CD4-positive, CD25-positive, alpha-beta regulatory T cell (primary cell): Measurements from ENCODE around the gene VANGL1. TPM values are rescaled to one million over a fixed set of nuclear protein-coding genes. Genes with fewer than 3 reads are reported as not detected.

Experiments
- ATAC-seq, 2 donors: fragments of 150-1000 bp; cut with Tn5 transposase; one replicate each; pipeline ENCODE4 v1.10.0; 2021; ENCODE audit warnings: low read depth in 2 of 2, moderate number of reproducible peaks in 2 of 2, moderate library complexity in 1 of 2
- DNase-seq, 3 donors: peaks; one replicate each; pipeline versions ENCODE4 v3.0.0 to v3.0.0-alpha.2; 2012 to 2022; ENCODE audit warnings: mixed read lengths in 1 of 3
- H3K27ac ChIP-seq: one replicate; pipeline ENCODE4 v1.7.0; 2013; ENCODE audit warnings: mild to moderate bottlenecking, low read length; ENCODE audit not compliant: insufficient read depth, poor library complexity, severe bottlenecking
- H3K27me3 ChIP-seq: one replicate; pipeline ENCODE4 v1.7.0; 2013; ENCODE audit warnings: low read length; ENCODE audit not compliant: control insufficient read depth, insufficient read depth
- H3K36me3 ChIP-seq: one replicate; pipeline ENCODE4 v1.7.0; 2013; ENCODE audit warnings: mild to moderate bottlenecking, low read length, moderate library complexity; ENCODE audit not compliant: control insufficient read depth, insufficient read depth
- H3K4me1 ChIP-seq: 2 replicates; pipeline ENCODE4 v1.7.0; 2013; ENCODE audit warnings: mild to moderate bottlenecking, low read length; ENCODE audit not compliant: insufficient read depth, control insufficient read depth, poor library complexity, severe bottlenecking
- H3K4me3 ChIP-seq: one replicate; pipeline ENCODE4 v1.7.0; 2013; ENCODE audit warnings: low read depth, mild to moderate bottlenecking, low read length, moderate library complexity
- H3K9me3 ChIP-seq, 2 experiments: 1 replicate in 1 of 2; 2 replicates in 1 of 2; pipeline ENCODE4 v1.7.0; 2013; ENCODE audit warnings: low read length in 2 of 2, mild to moderate bottlenecking in 1 of 2, moderate library complexity in 1 of 2; ENCODE audit not compliant: control insufficient read depth in 2 of 2
- H3K27ac Mint-ChIP-seq, 3 donors: one replicate each; pipeline ENCODE4 v1.8.0; 2020 to 2022; ENCODE audit warnings: mild to moderate bottlenecking in 3 of 3, mixed read lengths in 3 of 3, moderate library complexity in 2 of 3
- H3K27me3 Mint-ChIP-seq: one replicate; pipeline ENCODE4 v1.8.0; 2022; ENCODE audit warnings: mild to moderate bottlenecking, mixed read lengths
- H3K36me3 Mint-ChIP-seq: one replicate; pipeline ENCODE4 v1.8.0; 2020; ENCODE audit warnings: mixed read lengths
- H3K4me1 Mint-ChIP-seq, 4 donors: one replicate each; pipeline ENCODE4 v1.8.0; 2020 to 2022; ENCODE audit warnings: mixed read lengths in 4 of 4, mild to moderate bottlenecking in 1 of 4
- H3K4me3 Mint-ChIP-seq, 4 donors: one replicate each; pipeline ENCODE4 v1.8.0; 2020 to 2022; ENCODE audit warnings: mild to moderate bottlenecking in 4 of 4, mixed read lengths in 4 of 4, moderate library complexity in 3 of 4
- H3K9me3 Mint-ChIP-seq, 7 donors: one replicate each; pipeline ENCODE4 v1.8.0; 2020 to 2022; ENCODE audit warnings: mixed read lengths in 7 of 7, mild to moderate bottlenecking in 3 of 7, moderate library complexity in 2 of 7
- polyA plus RNA-seq, 4 donors: library from polyadenylated mRNA; unstranded; fragments of 300-500 nt; fragmentation: Illumina TruSeq; gene quantifications; one replicate each; pipeline ENCODE4 v1.2.3, GENCODE V29; 2021
- total RNA-seq: library from RNA; stranded (reverse); gene quantifications from one replicate; pipeline ENCODE4 v1.2.3, GENCODE V29; 2022

VANGL1 gene
- total and polyA plus RNA-seq, 5 donors from 2014 or later = 3.6 to 10.7 (median 6.1) TPM

DNA sequence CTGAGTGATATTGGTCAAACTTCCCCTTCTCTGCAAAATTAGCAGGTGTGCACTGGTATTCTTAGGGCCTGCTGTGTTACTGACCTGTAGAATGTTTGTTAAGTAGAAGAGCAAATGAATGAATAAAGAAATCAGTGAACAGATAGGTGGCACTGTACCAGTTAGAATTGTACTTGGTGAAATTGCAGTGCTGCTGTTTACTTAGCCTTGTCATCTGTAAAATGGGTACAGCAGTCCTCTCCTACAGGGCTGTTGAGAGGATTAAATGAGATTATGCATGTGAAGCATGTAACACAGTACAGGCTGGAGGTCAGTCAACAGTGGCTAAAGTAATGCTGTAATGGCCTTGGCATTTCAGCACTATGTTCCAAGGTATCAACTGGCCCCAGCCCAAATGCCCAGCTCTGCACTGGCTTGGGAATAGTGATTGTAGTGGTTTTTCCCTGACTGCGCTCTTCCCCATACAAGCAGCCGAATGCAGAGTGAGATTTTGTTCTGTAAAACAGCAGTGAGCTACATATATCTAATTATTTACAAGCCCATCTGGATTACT is 10.5 kb downstream of the VANGL1 start:
- DNase-seq (no peak), ATAC-seq (no peak)
- Histone ChIP-seq H3K36me3 (no peaks in the 10 kb centered on the region), H3K4me3 (no peak overlapping the region), H3K9me3 (no peaks in the 10 kb centered on the region), H3K27ac (no peak overlapping the region), H3K27me3 (no peaks in the 10 kb centered on the region), H3K4me1 (peaks cover 7% of the 10 kb centered on the region)
- H3K27me3 Mint-ChIP-seq = no peaks in the 10 kb centered on the region
- H3K36me3 Mint-ChIP-seq = no peaks in the 10 kb centered on the region
- peaks cover 0 to 9% (median 0%) of the 10 kb centered on the region in 4 donors for H3K4me1 Mint-ChIP-seq
- no peak overlapping the region for H3K4me3 Mint-ChIP-seq
- H3K9me3 Mint-ChIP-seq = no peaks in the 10 kb centered on the region
- no peak overlapping the region for H3K27ac Mint-ChIP-seq

- no peaks in the 10 kb centered on the region for H3K9me3 ChIP-seq
- H3K36me3 Mint-ChIP-seq = no peaks in the 10 kb centered on the region
- no peaks in the 10 kb centered on the region for H3K27me3 Mint-ChIP-seq
- H3K27me3 ChIP-seq = no peaks in the 10 kb centered on the region
- H3K27ac Mint-ChIP-seq = no peak overlapping the region
- H3K9me3 Mint-ChIP-seq = no peaks in the 10 kb centered on the region
- H3K4me1 ChIP-seq = no peaks in the 10 kb centered on the region
- no peak overlapping the region for H3K4me3 Mint-ChIP-seq
- DNase-seq (no peak), ATAC-seq (no peak)
- H3K27ac ChIP-seq = no peak overlapping the region
- H3K4me1 Mint-ChIP-seq = peaks cover 0 to 14% (median 0%) of the 10 kb centered on the region in 4 donors
- no peaks in the 10 kb centered on the region for H3K36me3 ChIP-seq
- no peak overlapping the region for H3K4me3 ChIP-seq
These were observed 12.4 kb downstream of the VANGL1 start for GRCh38 chr1:115654125-115654524.

- Mint-ChIP-seq H3K4me1 (peaks cover 0 to 14% (median 0%) of the 10 kb centered on the region in 4 donors), H3K36me3 (no peaks in the 10 kb centered on the region), H3K27ac (peak overlapping the region in 1 of 3 donors; percentile 49), H3K27me3 (no peaks in the 10 kb centered on the region), H3K9me3 (no peaks in the 10 kb centered on the region), H3K4me3 (no peak overlapping the region)
- no peak for ATAC-seq
- Histone ChIP-seq H3K9me3 (no peaks in the 10 kb centered on the region), H3K4me3 (no peak overlapping the region), H3K4me1 (no peaks in the 10 kb centered on the region), H3K27ac (no peak overlapping the region), H3K27me3 (no peaks in the 10 kb centered on the region), H3K36me3 (no peaks in the 10 kb centered on the region)
- DNase-seq = no peak
These were observed 13.0 kb downstream of the VANGL1 start for GRCh38 chr1:115654663-115655305.

GRCh38 chr1:115655306-115655663 is 13.5 kb downstream of the VANGL1 start:
- Mint-ChIP-seq H3K9me3 (no peaks in the 10 kb centered on the region), H3K27me3 (no peaks in the 10 kb centered on the region), H3K4me1 (peaks cover 0 to 14% (median 0%) of the 10 kb centered on the region in 4 donors), H3K36me3 (no peaks in the 10 kb centered on the region), H3K4me3 (no peak overlapping the region), H3K27ac (no peak overlapping the region)
- no peak for DNase-seq
- Histone ChIP-seq H3K36me3 (peaks cover 3% of the 10 kb centered on the region), H3K4me1 (no peaks in the 10 kb centered on the region), H3K9me3 (no peaks in the 10 kb centered on the region), H3K27me3 (no peaks in the 10 kb centered on the region), H3K4me3 (no peak overlapping the region), H3K27ac (no peak overlapping the region)
- ATAC-seq = no peak

DNA sequence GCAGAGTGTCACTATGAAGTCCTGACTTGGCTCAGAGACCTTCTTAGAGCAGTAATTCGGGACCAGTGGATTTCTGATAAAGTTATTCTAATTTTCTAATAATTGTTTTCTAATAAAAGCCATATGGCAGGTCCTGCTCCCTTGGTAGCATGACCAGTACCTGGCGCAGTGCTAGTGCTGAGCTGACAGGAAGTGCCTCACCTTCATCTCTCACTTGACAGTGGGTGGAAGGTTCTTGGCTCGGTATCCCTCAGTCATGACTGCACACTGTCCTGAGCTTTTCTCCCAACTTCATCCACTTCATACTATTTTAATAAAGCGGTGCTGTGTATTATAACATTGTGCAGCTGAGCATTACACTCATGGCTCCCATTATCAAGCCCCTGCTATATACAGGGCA is 14.1 kb downstream of the VANGL1 start:
- DNase-seq = no peak
- Mint-ChIP-seq H3K27ac (no peak overlapping the region), H3K36me3 (no peaks in the 10 kb centered on the region), H3K27me3 (no peaks in the 10 kb centered on the region), H3K4me1 (peaks cover 0 to 14% (median 0%) of the 10 kb centered on the region in 4 donors), H3K9me3 (no peaks in the 10 kb centered on the region), H3K4me3 (no peak overlapping the region)
- Histone ChIP-seq H3K4me3 (no peak overlapping the region), H3K36me3 (peaks cover 5% of the 10 kb centered on the region), H3K27me3 (no peaks in the 10 kb centered on the region), H3K4me1 (no peaks in the 10 kb centered on the region), H3K27ac (no peak overlapping the region), H3K9me3 (no peaks in the 10 kb centered on the region)
- ATAC-seq = no peak

- DNase-seq (no peak), ATAC-seq (no peak)
- Mint-ChIP-seq H3K4me3 (no peak overlapping the region), H3K36me3 (no peaks in the 10 kb centered on the region), H3K27me3 (no peaks in the 10 kb centered on the region), H3K9me3 (no peaks in the 10 kb centered on the region), H3K4me1 (peaks cover 0 to 14% (median 0%) of the 10 kb centered on the region in 4 donors), H3K27ac (no peak overlapping the region)
- Histone ChIP-seq H3K27ac (no peak overlapping the region), H3K4me3 (no peak overlapping the region), H3K4me1 (no peaks in the 10 kb centered on the region), H3K27me3 (no peaks in the 10 kb centered on the region), H3K36me3 (peaks cover 5% of the 10 kb centered on the region), H3K9me3 (no peaks in the 10 kb centered on the region)
These were observed 14.8 kb downstream of the VANGL1 start for GRCh38 chr1:115656461-115657077.

DNA sequence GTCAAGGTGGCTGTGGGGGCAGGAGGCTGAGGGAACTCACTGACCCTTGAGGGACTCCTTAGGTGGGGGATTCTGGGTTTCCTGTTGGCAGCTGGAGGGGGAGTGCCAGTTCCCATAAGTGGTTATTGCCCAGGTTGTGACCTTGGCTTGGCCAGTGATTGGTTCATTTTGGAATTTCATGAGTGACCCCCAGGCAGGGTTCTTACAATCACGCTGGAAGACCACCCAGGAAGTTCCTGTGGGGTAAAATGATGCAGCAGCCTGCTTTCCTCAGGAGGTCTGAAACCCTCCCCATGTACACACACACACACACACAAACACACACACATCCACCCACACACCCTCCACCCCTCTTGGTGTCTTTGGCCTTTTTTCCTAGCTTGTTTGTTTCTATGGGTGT is 16.9 kb downstream of the VANGL1 start:
- Mint-ChIP-seq H3K36me3 (no peaks in the 10 kb centered on the region), H3K27me3 (no peaks in the 10 kb centered on the region), H3K9me3 (no peaks in the 10 kb centered on the region), H3K4me1 (peaks cover 0 to 14% (median 0%) of the 10 kb centered on the region in 4 donors), H3K27ac (no peak overlapping the region), H3K4me3 (no peak overlapping the region)
- DNase-seq (no peak), ATAC-seq (no peak)
- H3K36me3 ChIP-seq = peaks cover 6% of the 10 kb centered on the region
- no peak overlapping the region for H3K4me3 ChIP-seq
- no peaks in the 10 kb centered on the region for H3K4me1 ChIP-seq
- no peaks in the 10 kb centered on the region for H3K9me3 ChIP-seq
- H3K27me3 ChIP-seq = no peaks in the 10 kb centered on the region
- H3K27ac ChIP-seq = no peak overlapping the region

- Histone ChIP-seq H3K4me3 (no peak overlapping the region), H3K4me1 (no peaks in the 10 kb centered on the region), H3K27ac (no peak overlapping the region), H3K36me3 (peaks cover 14% of the 10 kb centered on the region), H3K27me3 (no peaks in the 10 kb centered on the region), H3K9me3 (no peaks in the 10 kb centered on the region)
- Mint-ChIP-seq H3K4me3 (no peak overlapping the region), H3K4me1 (peaks cover 0 to 10% (median 0%) of the 10 kb centered on the region in 4 donors), H3K9me3 (peaks cover 0 to 2% (median 0%) of the 10 kb centered on the region in 7 donors), H3K27me3 (no peaks in the 10 kb centered on the region), H3K27ac (no peak overlapping the region), H3K36me3 (no peaks in the 10 kb centered on the region)
- no peak for ATAC-seq
- no peak for DNase-seq
These were observed 18.4 kb downstream of the VANGL1 start for GRCh38 chr1:115660151-115660550.
